Stimulated activated CD4-positive, alpha-beta T cell treated with anti-CD3 and anti-CD28 coated beads, Interleukin-1b, Interleukin-23, amount 100 ng/mL, for 4 hours (primary cell): ENCODE results near the gene ADGRA1.
"Not testable (repeated sequence)": the region's sequence is repeated elsewhere in the genome, so short reads cannot be mapped to it uniquely, and the experiment has no call there.

ENCODE experiments used
- DNase-seq, 2 donors: peaks; one replicate each; pipeline ENCODE4 v3.0.0-alpha.2; 2020; ENCODE audit warnings: low read depth in 2 of 2

The ADGRA1 gene

GRCh38 chr10:133143546-133143945, 55.8 kb downstream of the ADGRA1 start:
- DNase-seq, result no peak

DNA sequence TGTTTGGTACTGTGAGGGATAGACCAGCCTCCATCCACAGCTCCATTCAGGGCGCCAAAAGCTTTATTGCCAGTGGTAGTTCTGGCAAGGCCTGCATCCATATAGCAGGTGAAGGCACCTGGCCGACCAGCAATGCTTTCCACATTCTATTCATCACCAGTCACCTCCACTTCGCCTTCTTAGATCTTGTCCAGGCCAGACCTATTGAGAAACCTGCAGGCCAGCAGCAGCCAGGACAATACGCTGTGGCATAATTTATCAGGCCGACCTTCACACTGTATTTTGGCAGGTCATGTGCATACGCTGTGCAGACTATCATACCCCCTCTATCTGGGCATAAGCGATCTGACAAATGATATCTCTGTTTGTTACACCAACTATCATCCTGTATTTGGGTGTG, 57.0 kb downstream of the ADGRA1 start:
- DNase-seq, result no peak

- no peak for DNase-seq
These were observed 62.5 kb downstream of the ADGRA1 start for GRCh38 chr10:133150226-133150625.

DNA sequence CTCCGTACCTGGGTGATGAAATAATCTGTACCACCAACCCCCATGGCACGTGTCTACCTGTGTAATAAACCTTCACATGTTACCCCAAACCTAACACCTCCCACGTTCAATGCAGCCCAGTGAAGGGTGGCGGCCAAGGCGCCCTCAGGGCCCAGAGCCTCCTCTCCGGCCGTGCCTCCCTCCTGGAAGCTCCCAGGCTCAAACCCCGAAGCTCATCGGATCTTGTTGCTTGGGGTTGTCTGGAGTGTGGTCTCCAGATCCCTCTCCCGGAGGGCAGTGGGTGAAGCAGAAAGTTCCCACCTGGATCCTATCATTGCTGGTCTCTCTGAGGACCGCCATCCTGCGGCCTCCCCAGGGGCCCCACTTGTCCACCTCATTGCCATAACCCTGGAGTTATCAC, 62.9 kb downstream of the ADGRA1 start:
- no peak for DNase-seq

- DNase-seq, result not testable (repeated sequence)
These were observed 63.3 kb downstream of the ADGRA1 start for GRCh38 chr10:133151071-133151470.

DNA sequence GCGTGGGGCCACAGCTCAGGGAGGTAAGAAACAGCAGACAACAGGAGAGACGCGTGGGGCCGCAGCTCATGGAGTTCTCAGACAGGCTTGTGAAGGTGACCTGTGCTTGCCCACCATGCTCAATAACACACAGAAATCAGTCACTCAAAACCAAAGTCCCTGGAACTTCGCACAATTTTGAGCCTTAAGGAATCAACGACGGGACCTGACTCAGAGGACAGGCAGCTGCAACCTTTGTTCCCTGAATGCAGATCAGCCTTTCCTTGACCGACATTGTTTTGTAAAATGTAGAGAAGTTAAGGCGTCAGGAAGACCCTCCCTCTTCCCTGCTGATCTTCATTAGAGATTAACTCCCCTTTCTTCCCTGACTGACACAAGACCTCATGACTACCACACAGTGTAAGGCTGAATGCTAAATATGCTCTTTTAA, 63.8 kb downstream of the ADGRA1 start:
- DNase-seq, result no peak

DNA sequence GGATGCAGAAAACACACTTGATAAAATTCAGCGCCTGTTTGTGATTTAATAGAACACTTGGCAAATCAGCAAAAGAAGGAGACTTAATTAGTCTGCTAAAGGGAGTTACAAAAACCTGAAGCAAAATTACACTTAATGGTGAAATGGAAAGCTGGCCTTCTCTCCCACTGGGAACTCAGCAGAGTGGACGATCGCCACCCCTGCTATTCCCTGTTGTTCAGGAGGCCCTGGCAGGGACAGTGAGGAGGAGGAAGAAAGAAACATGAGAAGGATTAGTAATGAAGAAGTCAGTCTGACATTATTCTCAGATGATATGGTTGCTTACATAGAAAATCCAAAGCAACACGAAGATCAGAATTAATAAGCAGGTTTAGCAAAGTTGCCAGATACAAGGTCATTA, 66.7 kb downstream of the ADGRA1 start:
- no peak for DNase-seq

DNA sequence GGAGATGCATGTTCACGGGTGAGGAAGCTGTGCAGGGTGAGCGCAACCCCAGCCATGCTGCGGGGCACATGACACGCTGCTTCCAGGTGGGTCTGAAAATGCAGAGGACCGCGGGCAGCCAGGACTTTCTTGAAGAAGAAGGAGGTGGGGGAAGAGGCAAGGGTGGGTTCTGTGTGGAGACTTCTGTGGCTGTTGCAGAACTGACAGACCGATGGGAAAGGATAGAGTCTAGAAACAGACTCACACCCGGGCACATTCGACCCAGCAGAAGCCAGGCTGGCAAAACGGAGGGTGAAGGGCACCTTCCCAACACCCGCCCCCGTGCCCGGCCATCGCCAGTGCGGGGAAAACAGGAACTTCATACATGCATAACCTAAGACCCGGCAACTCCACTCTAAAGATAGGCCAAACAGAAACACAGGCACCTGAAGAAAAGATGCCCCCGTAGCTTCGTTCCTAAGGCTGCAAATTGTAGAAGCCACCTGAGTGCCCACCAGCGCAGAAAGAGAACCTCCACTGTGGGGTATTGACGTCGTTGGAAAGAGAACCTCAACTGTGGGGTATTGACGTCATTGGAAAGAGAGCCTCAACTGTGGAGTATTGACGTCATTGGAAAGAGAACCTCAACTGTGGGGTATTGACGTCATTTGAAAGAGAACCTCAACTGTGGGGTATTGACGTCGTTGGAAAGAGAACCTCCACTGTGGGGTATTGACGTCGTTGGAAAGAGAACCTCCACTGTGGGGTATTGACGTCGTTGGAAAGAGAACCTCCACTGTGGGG, 67.5 kb downstream of the ADGRA1 start:
- no peak for DNase-seq

DNA sequence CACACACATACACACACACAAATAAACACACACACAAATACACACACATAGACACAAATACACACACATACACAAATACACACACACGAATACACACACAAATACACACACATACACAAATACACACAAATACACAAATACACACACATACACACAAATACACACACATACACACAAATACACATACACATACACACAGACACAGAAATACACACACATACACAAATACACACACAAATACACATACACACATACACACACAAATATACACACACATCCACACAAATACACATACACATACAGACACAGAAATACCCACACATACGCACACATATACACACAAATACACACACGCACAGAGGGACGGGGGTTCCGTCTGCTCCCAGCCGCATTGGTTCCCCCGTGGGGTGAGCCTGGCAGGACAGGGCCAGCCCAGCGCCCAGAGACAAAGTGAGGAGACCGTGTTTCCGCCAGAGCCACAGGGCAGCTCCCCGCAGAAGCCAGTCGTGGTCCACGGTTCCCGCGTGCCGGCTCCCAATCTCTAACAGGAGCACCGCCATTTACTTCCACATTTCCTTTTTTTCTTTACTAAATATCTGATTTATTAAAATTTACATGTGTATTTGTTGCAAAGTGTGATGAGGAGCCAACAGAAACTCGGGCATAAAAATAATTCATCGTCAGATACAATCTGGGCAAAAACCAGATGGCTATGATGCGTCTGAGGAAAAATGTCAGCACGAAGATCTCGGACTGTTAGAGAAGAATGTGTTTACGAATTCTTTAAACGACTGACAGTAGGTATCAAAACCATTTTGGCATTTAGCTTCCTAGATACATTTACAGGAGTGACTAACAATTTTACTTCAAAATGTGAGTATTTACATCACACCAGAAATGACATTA, 69.2 kb downstream of the ADGRA1 start:
- DNase-seq, result no peak

DNA sequence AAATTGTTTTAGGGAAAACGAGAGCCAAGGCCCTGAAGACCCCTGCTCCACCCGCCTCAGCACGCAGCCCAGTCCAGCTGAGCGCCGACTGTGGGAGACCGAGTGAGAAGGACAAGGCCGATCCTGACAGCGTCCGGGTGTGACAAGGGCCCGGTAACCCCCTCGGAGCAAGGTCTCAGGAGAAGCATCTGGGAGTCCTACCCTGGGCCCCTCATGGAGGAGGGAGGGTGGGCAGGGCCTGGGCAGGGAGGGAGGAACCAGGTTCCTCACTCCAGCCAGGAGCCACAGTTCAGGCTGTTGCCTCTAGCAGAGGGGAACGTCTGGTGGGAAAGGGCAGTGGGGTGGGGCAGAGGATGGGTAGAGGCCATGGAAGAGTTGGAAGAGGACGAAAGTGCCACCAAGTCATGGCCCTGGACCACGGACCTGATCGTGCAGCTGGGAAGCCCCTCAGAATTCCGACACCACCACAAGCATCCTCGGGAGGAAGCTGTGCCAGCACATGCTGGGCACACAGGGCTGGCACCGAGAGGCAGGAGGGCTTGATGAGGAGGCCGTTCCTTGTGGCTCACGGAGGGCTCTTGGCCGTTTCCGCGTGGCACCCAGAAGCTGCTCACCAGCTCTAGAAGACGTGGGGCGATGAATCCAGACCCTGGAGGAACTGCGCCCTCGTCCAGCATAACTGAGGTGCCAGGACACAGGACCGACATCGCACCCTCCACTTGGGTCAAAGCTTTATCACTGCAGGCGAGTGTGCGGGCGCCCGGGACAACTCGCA, 70.1 kb downstream of the ADGRA1 start:
- DNase-seq, result no peak

DNA sequence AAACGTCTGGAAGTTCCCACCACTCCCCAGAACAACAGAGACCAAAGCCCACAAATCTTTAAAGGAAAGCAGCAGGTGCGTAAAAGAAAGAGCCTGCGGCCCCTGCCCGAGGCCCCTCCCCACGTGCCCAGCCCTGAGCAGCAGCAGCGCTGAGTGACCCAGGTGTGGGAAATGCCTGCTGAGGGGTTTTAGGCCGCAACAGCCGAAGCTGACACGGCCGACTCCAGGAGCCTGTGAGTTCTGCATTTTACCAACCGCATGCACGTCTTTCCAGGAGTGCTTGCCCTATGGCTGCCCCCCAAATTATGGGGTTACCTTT, 70.7 kb downstream of the ADGRA1 start:
- no peak for DNase-seq

GRCh38 chr10:133158756-133159610, 71.3 kb downstream of the ADGRA1 start:
- no peak for DNase-seq

- DNase-seq, result no peak
These were observed 71.9 kb downstream of the ADGRA1 start for GRCh38 chr10:133159611-133159949.

GRCh38 chr10:133159950-133160825, 72.5 kb downstream of the ADGRA1 start, which contains the start of gene KNDC1:
Gene KNDC1, plus strand, starts transcription at chr10:133160219. Its CDS starts 249 bp downstream, at chr10:133160468.
- no peak for DNase-seq

DNA sequence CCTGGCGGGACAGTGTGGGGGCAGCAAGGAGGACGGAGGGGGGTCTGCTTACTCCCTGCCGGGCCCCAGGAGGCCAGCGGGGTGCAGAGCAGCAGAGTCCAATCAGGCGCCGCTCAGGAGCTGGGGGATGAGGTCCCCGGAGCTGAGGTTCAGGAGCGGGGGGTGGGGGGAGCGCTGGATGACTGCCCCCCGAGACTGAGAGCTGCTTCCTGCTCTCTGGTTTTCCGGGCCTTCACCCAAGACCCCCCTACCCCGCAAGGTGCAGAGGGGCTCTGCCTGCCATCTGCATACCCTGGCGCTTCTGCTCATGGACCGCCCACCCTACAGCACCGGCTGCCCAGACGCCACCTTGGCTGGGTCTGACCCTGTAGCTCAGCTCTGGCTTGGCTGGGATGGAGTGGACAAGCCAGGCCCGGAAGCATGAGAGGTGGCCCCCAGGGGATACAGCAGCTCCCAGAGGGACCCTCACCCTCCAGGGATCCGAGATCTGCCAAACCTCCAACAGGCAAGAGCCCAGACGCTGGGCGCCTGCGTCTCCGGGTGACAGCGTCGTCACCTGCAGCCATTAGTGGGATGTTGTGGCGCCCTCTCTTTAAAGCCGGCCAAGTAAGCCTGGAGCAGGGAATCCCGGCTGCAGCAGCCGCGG, 73.2 kb downstream of the ADGRA1 start:
- no peak for DNase-seq

DNA sequence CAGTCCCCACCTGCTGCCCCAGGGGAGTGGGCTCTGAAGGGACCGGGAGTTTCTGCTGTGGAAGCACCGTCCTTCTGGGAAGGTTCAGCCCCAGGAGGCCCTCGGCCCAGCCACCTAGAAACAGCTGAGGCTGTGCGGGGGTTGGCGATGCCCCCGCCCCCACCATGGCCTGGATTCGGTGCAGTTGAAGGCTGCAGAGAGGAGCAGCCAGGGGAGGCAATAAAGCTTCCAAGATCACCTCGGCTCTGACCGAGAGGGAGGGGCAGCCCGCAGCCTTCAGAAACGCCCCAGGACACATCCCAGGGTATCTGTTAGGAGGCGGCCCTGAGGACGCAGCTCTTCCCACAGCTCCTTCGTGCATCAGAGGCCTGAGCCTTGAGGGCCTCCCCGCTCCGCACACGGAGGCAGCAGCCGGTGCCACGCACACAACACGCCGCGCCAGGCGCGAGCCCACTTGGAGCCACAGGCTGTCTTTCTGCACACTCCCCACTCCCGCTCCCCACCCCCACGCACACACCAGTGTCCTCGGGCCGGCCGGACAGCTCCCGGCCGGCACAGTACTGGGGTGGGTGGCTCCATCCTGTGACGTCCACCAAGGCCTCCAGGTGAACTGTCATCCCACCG, 73.9 kb downstream of the ADGRA1 start:
- no peak for DNase-seq

DNA sequence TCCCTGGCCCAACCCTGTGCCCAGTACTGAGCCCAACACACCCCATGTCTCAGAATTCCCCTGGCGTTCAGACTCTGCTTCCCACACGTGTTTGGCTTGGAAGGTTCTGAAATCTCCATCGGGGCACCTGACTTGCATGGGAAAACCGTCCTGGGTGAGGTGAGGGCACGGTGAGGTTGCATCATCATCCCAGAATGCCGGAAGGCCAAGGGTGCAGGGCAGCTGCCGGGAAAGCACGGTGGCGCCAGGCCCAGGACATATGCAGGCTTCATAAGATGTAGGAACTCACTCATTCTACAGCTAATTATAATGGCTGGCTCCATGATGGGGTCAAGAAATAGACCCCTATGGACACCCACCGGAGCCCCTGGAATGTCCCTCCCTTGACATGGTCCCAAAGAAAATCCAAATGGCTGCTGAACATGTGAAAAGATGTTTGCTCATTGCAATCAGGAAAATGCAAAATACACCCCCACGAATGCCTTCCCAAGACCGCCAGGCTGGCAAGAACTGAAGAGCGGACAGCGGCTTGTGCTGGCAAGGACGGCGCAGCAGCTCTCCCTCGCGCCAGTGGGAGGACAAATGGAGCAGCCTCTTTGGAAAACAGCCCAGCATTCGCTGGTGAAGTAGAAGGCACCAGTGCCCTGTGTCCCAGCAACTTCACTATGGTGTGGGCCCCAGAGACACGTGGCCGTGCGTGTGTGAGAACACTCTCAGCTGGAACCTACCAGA, 74.6 kb downstream of the ADGRA1 start:
- no peak for DNase-seq
